ENCODE measurements around the gene DEFB124. TPM values are rescaled to one million over a fixed set of nuclear protein-coding genes. Genes with fewer than 3 reads are reported as not detected.

Gene DEFB124
- total RNA-seq, 3 donors from 2014 or later: not detected

- no peak for ATAC-seq
- no peak for DNase-seq
- Histone ChIP-seq H3K9me3 (no peaks in the 10 kb centered on the region), H3K4me1 (ENCODE audit: low read depth) (peaks cover 28% of the 10 kb centered on the region), H3K4me3 (no peak overlapping the region), H3K36me3 (ENCODE audit: low read depth) (no peaks in the 10 kb centered on the region)
- intact Hi-C loops (cut with DNase I, micrococcal nuclease): no loop called here
- TF ChIP-seq CTCF (IDR thresholded peaks at IDR 0.05): no peak
Measured at GRCh38 chr20:31516166-31516565, 41.2 kb upstream of the DEFB124 start.

- TF ChIP-seq CTCF (IDR thresholded peaks at IDR 0.05): no peak
- H3K4me1 ChIP-seq (ENCODE audit: low read depth): peaks cover 28% of the 10 kb centered on the region
- H3K36me3 ChIP-seq (ENCODE audit: low read depth): no peaks in the 10 kb centered on the region
- H3K9me3 ChIP-seq: no peaks in the 10 kb centered on the region
- no peak overlapping the region for H3K4me3 ChIP-seq
- ATAC-seq (no peak), DNase-seq (peak in 1 of 3 donors; percentile 13)
- intact Hi-C loops (cut with DNase I, micrococcal nuclease): no loop called here
Measured at GRCh38 chr20:31515775-31516107, 40.8 kb upstream of the DEFB124 start.

GRCh38 chr20:31515072-31515774, 40.3 kb upstream of the DEFB124 start:
- Histone ChIP-seq H3K36me3 (ENCODE audit: low read depth) (no peaks in the 10 kb centered on the region), H3K4me1 (ENCODE audit: low read depth) (peaks cover 28% of the 10 kb centered on the region), H3K4me3 (peak overlapping the region; percentile 56), H3K9me3 (no peaks in the 10 kb centered on the region)
- TF ChIP-seq CTCF (IDR thresholded peaks at IDR 0.05): no peak
- DNase-seq: peak in 1 of 3 donors; percentile 14
- ATAC-seq: no peak
- intact Hi-C loops (cut with DNase I, micrococcal nuclease): no loop called here

- TF ChIP-seq CTCF (IDR thresholded peaks at IDR 0.05): peak; percentile 97
- intact Hi-C loops (cut with DNase I, micrococcal nuclease): no loop called here
- ATAC-seq: peak; percentile 99
- Histone ChIP-seq H3K4me1 (ENCODE audit: low read depth) (peaks cover 28% of the 10 kb centered on the region), H3K9me3 (no peaks in the 10 kb centered on the region), H3K36me3 (ENCODE audit: low read depth) (no peaks in the 10 kb centered on the region), H3K4me3 (peak within 1 kb of the TSS; percentile 56)
- DNase-seq: peak; percentile 93 to 95 (median 93)
Measured at GRCh38 chr20:31514154-31515071, 39.5 kb upstream of the DEFB124 start, which contains the start of gene HM13. Gene HM13, plus strand, starts transcription at chr20:31514442. Its CDS starts 110 bp downstream, at chr20:31514552.

GRCh38 chr20:31508517-31509244, 33.8 kb upstream of the DEFB124 start:
- DNase-seq (no peak), ATAC-seq (no peak)
- Histone ChIP-seq H3K9me3 (peaks cover 2% of the 10 kb centered on the region), H3K4me1 (ENCODE audit: low read depth) (no peaks in the 10 kb centered on the region), H3K4me3 (no peak overlapping the region), H3K36me3 (ENCODE audit: low read depth) (no peaks in the 10 kb centered on the region)
- no peak for TF ChIP-seq CTCF (IDR thresholded peaks at IDR 0.05)
- intact Hi-C loops (cut with DNase I, micrococcal nuclease): no loop called here
